HPDE6-E6E7 (cell line): Measurements from ENCODE around the gene HSD17B2.
"Not testable (repeated sequence)": the region's sequence is repeated elsewhere in the genome, so short reads cannot be mapped to it uniquely, and the experiment has no call there.

Experiments used
- DNase-seq: peaks from one replicate; pipeline ENCODE4 v3.0.0; 2011; ENCODE audit warnings: missing footprints; ENCODE audit errors: extremely low spot score

The HSD17B2 gene

DNA sequence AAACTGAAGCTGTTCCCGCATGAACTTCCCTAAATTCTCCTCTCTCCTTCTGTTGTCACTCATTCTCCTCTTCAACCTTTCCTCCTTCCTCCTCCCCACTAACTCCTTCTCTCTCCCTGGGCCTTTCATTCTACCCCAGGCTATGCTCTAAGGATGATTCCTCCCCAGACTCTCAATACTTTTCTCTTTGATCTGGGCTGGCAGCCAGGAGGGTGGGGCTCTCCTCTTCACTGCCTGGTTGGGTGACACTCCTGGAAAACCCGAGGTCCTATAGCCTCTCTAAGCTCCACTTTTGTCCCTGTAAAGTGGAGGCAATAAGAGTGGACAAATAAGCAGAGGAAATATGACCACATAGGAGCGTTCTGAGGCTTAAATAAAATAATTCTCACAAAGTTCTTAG, 46.2 kb downstream of the HSD17B2 start:
- DNase-seq: no peak

DNA sequence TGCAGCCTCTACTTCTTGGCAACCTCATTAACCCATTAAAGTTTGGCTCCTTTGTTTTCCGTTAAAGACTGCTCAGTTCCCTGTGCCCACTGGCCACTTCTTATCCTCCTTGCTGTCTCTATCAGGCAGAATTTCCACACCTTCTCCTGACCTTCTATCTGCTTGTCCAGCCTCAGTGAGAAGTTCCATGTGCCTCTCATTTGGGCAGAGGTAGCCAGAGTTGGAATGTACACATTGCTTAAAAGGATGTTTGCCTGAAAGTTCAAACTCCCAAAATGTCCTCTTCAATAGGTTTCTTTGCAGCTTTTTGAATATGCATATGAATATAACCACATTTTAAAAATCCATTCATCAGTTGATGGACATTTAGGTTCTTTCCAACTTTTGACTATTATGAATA, 47.0 kb downstream of the HSD17B2 start:
- no peak for DNase-seq

DNA sequence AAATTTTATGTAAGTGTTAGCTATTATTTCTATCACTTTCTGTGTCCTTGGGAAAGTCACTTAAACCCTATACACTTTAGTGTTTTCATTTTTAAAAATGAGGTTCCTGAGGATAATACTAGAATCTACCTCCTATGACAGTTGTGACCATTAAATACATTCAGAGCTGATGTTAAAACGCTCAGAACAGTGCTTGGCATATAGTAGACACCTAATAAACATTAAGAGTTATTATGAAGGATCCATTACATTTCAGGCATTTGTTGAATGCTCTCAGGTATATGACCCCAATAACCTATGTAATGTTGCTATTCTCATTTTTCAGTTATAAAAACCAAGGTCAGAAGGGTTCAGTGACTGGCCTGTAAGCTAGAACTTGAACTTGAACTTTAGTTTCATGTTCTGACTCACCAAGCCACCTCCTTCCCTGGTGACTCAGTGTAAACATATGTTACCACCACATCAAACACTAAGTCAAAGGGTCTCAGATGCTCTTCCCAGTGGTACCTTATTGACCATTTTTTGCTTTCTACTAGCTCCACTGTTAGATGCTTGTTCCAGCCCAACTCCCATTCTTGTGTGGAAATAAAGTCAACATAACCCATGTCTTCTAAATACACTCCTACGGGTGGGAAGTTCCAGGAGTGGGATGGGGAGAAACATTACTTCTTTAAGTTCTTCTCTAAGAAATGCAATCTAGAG, 47.6 kb downstream of the HSD17B2 start:
- peak; percentile 54 for DNase-seq

DNA sequence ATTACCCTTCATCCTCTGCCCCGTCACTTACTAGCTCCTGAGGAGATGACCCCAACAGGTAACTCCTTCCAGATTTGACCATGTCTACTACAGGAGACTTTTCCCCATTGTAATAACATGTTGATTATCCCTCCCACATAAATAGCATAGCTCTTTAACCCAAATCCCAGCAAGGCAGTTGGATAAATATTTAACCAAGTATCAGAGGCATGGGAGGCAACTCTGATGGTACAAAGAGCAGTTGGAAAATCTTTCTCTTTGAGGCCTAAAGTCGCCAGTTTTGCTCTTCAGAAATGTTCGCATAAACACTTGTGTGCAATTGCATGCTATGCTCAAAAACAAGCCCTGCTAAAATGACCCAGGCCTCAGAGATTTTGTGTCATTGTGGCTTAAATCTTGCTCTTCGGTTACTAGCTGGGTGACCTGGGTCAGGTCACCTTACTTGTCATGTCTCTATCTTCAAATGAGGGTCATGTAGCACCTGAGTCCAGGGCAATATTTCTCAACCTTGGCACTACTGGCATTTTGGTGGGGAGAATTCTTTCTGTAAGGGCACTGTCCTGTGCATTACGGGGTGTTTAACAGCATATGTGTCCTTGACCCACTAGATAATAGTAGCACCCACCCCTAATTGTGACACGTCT, 48.8 kb downstream of the HSD17B2 start:
- no peak for DNase-seq

DNA sequence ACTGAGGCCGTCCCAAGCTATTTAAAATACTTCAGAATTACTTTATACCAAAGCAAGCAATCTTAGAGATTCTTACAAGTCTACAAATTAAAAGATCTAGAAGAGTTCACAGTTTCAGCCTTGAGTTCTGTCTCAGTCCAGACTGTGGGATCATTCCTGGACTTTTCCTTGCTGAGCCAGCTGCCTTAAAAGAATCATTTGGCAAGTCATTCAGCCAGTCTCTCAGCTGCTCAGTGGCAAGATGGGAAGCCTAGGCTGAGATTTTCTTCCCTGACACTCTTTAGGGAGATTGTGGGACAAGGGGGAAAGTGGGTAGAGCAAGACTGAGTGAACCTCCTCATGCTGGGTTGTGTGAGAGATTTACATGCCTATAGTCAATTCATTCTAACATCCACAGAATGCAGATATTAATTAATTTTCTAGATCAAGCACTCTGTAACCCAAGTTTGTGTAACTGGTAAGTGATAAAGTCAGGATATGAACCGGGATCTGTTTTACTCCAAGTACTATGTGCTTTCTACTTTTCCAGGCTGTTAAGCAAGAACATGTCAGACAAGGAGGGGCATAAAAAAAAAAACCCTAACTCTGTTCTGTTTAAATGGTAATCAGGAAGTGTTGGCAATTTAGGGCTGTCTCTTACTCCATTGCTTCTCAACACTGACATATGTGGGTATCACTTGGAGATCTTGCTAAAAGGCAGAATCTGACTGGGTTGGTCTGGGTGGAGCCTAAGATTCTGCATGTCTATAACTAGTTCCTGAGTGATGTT, 50.1 kb downstream of the HSD17B2 start:
- DNase-seq: no peak

DNA sequence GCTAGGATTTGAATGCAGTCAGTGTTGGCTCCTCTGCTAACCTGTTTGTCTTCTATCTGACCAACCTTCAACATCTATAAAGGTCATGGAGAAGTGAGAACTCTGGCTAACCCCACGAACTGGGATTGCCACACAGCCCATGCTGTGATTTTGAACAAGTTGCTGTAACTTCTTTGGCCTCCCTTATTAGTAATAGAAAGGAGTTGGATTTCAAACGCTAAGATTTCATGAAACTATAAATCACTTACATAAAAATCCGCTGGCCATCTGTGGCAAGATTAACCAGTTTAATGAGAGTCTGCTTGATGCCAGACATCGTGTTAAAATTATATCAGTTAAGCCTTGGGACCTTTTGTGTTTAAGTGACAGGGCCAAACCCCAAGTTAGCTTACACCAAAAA, 53.4 kb downstream of the HSD17B2 start:
- DNase-seq: no peak

DNA sequence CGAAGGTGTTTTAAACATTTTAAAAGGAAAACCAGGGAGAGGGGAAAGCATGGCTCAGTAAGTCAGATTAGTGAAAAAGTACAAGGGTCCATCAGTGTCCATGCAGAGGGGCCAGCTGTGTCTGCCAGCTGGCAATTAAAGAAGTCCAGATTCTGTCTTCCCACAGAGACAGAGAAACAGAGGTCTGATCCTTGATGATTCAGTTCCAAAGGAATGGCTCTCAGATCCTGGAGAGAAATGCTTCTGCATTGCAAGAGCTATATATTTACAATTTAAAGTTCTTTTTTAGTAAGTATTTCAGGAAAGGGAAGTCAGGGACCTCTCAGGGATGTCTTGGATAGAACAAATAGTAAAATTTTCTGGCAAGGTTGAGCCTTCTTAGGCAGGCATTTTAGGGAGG, 56.2 kb downstream of the HSD17B2 start:
- DNase-seq: no peak

DNA sequence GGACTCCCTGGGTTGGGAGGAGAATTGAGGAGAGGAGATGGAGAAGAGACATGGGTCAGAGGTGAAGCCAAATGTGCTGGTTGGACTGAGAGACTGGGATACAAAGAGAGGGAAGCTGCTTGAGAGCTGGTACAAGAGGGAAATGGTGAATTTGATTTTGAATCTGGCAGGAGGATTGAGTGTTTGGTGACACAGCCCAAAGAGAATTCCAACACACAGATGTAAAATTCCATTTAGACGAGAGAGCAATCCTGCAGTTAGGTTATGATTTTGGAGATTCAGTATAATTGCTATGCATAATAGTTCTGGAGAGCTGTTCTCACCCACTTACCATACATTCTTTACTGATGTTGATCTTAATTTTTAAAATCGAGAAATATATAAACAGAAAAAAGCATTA, 57.7 kb downstream of the HSD17B2 start:
- DNase-seq: no peak

DNA sequence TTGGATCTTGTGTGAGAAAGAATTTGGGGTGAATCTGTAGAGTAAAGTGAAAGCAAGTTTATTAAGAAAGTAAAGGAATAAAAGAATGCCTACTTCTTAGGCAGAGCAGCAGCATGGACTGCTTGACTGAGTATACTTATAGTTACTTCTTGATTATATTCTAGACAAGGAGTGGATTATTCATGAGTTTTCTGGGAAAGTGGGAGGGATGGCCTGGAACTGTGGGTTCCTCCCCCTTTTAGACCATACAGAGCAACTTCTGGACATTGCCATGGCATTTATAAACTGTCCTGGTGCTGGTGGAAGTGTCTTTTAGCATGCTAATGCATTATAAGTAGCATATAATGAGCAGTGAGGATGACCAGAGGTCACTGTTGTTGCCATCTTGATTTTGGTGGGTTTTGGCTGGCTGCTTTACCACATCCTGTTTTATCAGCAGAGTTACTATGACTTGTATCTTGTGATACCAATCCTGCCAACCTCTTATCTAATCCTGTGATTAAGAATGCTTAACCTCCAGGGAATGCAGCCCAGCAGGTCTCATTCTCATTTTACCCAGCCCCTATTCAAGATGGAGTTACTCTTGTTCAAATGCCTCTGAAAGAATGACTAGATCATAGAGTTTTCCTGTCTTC, 58.7 kb downstream of the HSD17B2 start:
- DNase-seq: no peak

DNA sequence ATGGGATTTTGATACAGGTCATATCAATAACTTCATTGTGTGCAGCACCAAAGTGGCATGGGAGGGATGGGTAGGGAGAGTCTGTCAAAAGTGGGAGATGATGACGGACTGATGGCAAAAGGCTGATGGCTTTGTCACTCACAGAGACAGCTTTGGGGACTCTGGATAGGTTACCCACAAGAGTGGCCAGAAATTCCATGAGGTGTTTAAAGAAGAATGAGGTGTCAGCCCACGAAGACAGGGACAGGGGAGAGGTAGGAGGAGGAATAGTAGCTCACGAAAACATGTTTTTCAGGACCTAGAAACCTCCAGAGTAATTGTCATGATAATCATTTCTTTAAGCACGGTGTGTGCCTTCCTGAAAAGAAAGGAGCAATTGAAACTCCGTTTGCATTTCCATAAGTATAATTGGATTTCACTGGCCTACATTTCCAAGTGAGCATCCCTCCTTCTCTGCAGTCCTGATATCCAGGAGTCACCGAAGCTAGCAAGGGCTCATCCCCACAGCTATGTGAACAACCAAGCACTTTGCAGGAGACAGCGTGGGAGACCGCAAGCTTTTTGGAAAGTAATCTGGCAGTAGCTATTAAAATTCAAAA, 60.0 kb downstream of the HSD17B2 start:
- no peak for DNase-seq

DNA sequence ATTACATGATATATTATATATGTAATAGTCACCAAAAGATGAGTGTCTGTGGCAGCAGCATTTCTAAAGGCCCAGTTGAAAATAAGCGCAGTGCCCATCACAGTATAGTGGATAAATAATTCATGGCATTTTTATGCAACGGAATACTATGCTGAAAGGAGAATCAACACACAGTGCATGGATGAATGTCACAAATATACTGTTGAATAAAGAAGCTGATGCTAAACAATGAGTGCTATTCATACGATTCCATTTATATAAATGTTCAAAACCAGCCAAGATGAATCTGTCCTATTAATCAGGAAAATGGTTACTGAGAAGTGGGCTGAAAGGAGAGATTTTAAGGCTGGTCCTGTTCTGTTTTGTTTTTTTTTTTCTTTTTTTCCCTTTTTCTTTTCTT, 61.6 kb downstream of the HSD17B2 start:
- no peak for DNase-seq

DNA sequence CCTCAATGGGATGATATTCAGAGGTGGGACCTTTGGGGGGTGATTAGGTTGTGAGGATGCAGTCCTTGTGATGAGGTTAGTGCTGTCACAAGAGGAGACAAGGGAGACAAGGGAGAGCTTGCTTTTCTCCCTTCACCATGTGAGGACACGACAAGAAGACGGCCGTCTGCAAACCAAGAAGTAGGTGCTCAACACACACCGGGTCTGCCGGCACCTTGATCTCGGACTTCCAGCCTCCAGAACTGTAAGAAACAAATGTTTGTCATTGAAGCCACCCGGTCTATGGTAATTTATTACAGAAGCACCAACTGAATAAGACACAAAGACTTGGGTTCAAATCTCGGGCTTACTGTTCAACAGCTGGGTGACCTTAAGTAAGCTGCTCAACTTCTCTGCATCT, 70.1 kb downstream of the HSD17B2 start:
- DNase-seq: no peak

DNA sequence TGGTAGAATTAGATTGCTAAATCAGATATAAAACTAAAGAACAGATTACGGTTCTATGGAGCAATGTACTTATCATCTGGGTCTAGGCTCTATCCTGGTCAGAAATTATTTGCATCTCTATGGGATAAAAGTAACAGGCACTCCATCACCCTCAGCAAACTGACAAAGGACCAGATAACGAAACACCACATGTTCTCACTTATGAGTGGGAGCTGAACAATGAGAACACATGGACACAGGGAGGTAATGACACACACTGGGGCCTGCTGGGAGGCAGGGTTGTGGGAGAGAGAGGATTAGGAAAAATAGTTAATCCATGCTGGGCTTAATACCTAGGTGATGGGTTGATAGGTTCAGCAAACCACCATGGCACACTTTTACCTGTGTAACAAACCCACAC, 73.0 kb downstream of the HSD17B2 start:
- no peak for DNase-seq

DNA sequence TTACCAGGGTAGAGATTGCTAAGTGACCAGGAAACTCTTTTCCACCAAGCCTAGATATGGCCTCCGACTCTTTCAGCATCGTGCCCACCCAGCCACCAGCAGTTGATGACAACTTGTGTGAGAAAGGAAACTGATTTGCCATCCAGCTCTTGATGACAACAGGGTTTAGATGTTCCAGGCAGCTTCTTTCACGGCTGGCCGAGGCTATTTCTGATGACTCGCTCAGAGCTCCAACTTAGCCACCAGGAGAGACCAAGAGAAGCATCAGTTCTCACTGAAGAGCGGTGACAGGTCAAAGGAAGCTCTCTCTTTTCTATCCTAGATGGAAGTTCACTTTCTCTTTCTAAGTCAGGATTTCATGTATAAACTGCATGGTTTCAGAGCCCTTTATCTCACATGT, 73.7 kb downstream of the HSD17B2 start:
- DNase-seq: no peak

DNA sequence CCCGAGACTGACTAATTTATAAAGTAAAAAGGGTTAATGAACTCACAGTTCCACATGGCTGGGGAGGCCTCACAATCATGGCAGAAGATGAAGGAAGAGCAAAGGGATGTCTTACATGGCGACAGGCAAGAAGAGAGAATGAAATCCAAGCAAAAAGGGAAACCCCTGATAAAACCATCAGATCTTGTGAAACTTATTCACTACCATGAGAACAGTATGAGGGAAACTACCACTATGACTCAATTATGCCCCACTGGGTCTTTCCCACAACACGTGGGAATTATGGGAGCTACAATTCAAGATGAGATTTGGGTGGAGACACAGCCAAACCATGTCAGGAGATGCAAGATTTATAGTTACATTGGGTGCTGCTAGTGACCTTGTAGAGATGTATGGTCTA, 74.2 kb downstream of the HSD17B2 start:
- not testable (repeated sequence) for DNase-seq

DNA sequence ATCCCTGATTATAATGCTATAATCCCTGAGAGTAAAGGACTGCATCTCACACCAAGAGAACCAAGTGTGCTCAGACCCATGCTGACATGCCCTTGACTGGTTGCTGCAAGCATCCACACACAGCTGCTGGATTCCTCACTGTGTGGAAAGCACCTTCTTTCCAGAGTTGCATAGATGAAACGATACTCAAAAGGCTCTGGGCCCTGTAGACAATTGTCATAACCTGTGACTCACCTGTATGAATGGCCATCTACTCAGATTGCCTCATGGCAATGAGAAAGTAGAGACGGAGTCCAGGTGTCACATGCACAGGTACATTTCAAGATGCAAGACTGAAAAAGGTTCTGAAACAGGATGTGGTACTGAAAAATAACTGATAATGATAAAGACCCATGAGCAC, 76.9 kb downstream of the HSD17B2 start:
- DNase-seq: peak; percentile 86

DNA sequence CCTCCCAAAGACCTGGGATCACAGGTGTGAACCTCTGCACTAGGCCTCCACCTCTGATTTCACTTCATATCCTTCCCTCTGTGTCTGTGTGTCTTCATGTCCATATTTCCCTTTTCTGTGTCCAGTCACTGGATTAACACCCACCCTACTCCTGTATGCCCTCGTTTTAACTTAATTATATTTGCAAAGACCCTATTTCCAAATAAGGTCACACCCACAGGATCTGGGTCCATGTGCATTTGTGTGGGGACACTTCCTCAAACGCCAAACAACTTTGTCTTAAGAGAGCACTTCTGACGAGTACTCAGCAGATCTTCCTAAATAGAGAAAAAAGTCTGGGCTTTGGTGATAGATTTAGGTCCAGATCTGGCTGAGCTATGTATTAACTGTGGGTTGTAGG, 78.7 kb downstream of the HSD17B2 start:
- DNase-seq: no peak

DNA sequence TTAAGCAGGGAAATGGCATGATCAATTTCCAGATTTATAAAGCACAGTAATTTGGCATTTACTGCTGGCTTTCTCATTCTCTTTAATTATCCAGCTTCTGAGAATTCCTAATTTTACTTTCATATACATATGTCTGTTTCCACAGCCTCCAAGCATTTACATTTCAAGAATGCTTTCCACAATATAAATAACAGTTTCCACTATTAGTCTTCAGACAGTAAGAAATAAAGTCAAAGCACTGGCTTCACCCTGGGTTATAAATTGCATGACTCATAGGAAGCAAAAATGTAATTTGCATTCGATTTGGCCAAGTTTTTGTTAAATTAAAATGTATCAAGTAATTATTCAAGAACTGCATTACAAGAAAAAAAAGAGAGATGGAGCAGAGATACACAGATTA, 81.5 kb downstream of the HSD17B2 start:
- DNase-seq: no peak

DNA sequence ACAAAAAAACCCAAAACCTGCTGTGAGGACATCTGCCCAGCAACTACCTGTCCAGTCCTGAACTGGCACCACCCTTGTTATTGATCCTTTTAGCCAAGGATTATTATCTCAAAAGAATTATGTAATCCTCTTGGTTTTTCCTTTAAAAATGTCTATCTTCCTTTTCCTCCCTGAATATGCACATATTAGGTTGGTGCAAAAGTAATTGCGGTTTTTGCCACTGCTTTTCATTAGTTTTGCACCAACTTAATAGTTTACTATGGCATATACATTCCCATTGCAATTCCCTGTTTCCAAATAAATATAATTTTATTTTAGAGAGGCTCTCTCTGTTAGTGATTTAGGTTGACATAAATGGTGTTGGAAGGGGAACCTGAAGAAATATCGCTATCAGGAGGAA, 83.7 kb downstream of the HSD17B2 start:
- DNase-seq: no peak

DNA sequence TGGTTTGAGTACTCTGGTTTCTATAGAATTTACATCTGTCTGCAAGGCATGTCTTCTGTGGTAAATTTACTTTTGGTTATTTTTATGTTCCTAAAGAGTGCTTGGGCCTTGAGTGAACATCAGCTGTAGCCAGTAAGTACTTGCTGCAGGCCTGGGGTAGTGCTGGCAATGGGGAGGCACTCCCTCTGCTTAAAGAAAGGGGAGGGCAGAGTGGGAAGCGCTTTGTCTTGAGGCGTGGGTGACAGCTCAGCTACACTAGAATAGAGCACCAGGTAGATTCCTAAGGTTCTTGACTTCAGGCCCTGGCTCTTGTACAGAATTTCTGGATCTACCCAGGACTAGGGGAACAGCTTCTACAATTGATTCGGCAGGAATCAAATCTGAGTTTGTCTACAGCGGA, 84.4 kb downstream of the HSD17B2 start:
- no peak for DNase-seq

DNA sequence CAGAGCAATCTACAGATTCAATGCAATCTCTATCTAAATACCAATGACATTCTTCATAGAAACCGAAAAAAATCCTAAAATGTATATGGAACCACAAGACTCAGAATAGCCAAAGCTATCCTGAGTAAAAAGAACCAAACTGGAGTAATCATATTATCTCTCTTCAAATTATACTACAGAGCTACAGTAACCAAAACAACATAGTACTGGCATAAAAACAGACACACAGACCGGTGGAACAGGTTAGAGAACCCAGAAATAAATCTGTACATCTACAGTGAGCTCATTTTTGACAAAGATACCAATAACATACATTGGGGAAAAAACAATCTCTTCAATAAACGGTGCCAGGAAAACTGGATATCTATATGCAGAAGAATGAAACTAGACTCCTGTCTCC, 89.6 kb downstream of the HSD17B2 start:
- no peak for DNase-seq

DNA sequence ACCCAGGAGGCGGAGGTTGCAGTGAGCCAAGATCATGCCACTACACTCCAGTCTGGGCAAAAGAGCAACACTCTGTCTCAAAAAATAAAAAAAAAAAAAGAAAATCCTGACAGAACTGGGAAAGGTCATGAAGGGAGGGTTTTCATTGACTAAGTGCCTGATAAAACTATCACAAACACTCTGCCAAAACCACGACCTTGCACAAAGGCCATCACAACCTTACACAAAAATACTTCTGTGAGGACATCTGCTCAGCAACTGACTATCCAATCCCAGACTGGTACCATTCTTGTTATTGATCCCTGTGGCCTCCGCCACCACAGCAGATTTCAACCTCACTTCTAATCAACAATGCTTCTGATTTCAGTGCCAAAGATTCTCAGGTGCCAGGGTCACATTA, 94.8 kb downstream of the HSD17B2 start:
- no peak for DNase-seq
